Stimulated activated CD8-positive, alpha-beta memory T cell treated with anti-CD3 and anti-CD28 coated beads, Interleukin-12 subunit alpha, Interleukin-12 subunit beta, amount 100 ng/mL, for 4 hours (primary cell): ENCODE results near the gene POLR2E.
"Not testable (repeated sequence)": the region's sequence is repeated elsewhere in the genome, so short reads cannot be mapped to it uniquely, and the experiment has no call there.

ENCODE experiments used
- DNase-seq: peaks from one replicate; pipeline ENCODE4 v3.0.0-alpha.2; 2020; ENCODE audit warnings: low read depth

POLR2E gene

DNA sequence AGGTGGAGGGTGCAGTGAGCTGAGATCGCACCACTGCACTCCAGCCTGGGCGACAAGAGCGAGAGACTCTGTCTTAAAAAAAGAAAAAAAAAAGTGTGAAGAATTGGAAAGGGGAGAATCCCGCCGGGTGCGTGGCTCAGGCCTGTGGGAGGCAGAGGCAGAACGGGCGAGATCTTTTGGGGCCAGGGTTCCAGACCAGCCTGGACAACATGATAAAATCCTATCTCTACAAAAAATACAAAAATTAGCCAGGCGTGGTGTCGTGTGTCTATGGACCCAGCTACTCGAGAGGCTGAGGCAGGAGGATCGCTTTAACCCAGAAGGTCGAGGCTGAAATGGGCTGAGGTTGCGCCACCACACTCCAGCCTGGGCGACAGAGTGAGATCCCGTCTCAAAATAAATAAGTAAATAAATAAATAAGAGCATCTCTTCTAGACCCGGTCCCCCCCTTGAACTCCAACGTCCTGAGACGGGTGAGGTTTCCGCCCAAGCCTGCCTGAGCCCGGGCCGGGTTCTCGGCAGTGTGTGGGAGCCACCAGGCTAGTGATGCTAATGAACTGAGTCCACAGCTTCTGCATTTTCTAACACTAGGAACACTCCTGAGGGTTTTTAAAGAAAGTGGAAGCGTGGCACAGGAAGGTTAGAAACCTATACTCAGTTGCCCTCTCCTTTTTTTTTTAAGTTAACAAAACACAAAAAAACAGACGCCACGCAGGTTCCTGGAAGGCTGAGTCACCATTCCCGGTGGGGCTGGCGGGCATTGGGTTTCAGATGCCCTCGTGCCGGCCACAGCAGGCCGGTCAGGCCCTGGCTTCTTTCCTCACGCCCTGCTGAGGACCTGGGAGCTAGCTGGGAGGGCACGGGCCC is 30.7 kb upstream of the POLR2E start:
- DNase-seq: no peak

DNA sequence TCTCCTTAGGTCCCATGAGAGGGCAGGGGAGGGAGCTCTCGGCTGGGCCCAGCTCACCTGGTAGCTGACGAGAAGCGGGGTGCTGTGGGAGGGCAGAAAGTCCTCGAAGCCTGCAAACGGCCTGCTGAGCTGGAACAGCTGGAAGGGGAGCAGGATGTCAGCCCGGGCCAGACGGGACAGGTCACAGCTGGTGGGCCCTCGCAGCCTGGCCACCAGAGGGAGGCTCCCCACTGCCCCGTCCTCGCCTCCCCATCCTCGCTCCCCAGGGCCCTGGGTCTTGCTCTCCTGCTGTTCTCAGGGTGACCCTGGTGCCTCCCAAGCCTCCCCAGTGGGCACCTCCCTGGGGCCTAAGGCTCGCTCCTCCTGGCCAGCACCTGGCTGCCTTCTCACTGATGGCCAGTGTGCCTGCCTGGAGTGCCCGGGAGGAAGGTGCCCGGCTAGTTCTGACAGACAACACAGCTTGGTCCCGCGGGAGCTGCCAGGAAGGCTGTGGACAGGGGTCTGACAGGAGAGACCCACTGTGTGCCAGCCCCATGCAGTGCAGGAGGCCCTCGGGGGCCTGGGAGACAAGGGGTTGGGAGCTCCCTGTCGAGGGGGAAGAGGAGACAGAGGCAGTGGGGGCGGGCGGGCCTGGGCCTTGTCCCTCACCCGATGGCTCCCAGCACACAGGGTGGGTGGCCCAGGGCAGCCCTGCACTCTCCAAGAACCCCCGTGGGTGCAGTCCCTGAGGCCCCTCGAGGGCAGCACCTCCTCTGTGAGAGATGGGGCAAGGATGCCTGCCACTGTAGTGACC is 28.9 kb upstream of the POLR2E start:
- DNase-seq: no peak

DNA sequence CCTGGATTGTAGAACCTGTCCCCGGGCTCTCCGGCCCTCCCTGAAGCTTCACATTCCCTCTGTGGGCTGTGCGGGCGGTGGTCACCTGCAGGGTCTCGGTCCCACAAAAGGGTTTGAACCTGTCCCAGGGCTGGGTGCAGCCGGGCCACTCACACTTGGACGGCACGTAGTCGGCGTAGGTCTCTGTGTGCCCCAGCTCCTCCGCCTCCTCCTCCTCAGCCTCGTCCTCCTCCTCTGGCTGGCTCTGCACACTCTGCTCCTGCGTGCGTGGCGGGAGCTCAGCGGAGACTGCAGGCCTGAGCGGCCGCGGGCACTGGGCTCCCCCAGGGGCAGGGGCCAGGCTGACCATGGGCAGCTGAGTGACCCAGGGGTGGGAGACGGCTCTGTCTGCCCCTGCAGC is 28.2 kb upstream of the POLR2E start:
- DNase-seq: no peak

DNA sequence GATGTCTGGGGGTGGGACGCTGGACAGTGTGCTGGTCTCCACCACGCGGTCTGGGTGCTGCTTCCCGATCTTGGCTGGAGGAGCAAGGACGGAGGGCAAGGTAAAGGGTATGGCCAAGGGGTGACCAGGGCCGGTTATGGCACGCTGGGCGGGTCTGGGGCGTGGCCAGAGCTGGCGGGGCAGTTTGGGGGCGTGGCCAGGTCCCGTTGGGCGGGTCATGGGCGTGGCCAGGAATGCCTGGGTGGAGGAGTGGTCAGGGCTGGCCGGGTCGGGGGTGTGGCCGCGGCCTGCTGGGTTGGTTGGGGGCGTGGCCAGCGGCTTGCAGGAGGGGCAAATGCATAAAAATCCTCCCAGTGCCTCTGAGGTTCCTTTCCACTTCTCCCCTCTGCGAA is 27.8 kb upstream of the POLR2E start:
- no peak for DNase-seq

DNA sequence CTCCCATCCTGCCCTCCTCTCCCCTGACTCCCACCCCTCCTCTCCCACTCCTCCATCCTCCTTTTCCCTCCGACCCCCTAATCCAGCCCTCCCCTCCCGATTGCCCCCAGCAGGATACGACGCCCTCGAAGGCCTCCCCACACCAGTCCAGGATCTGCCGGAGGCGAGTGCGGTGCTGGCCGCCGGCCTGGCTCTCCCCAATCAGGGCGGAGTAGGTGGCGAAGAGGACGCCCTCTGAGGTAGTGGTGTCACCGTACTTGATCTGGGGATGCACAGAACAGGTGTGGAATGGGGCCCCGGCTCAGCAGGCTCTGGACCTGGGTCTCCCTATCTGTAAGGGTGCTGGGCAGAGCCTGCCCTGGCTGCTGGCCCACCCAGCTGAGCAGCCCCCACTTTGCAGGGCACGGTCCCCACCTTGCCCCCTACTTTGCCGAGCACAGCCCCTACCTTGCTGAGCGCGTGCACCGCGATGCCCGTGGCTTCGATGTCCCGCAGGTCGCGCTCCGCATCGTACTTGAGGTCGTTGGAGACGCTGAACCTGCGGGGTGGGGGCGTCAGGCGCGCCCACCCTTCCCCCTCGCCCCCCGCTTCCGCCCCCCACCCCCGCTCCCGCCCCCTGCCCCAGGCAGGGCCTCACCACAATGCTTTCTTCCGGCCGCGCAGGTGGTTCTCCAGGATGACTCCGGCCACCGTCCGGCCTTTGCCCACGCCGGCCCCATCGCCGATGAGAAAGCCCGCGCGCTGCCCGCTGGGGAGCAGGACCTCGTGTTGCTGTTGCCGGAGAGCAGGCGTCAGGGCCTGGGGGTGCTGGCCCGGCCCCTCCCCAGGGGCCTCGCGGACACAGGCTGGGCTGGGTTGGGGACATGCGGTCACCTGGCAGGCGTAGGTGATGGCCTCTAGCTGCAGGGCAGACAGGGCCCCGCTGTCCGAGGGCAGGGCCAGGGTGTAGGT is 27.1 kb upstream of the POLR2E start:
- DNase-seq: no peak

DNA sequence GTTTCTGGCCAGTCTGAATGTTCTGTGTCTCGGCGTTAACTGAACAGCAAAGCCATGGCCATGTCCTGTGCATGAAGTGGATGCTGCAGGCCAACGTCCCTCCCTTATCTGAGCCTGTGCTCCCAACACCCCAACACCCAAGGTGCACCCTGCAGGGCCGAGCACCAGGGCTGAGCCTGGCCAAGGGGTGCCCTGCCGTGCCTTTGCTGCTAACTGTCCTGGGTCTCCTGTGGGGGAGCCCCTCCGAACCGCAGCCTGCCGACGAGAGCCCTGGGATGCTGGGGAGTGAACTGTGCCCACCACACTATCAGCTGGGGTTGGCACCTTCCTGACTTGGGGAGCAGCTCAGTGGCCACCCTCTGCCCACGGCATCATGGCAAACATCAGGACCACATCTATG is 26.2 kb upstream of the POLR2E start:
- DNase-seq: no peak

DNA sequence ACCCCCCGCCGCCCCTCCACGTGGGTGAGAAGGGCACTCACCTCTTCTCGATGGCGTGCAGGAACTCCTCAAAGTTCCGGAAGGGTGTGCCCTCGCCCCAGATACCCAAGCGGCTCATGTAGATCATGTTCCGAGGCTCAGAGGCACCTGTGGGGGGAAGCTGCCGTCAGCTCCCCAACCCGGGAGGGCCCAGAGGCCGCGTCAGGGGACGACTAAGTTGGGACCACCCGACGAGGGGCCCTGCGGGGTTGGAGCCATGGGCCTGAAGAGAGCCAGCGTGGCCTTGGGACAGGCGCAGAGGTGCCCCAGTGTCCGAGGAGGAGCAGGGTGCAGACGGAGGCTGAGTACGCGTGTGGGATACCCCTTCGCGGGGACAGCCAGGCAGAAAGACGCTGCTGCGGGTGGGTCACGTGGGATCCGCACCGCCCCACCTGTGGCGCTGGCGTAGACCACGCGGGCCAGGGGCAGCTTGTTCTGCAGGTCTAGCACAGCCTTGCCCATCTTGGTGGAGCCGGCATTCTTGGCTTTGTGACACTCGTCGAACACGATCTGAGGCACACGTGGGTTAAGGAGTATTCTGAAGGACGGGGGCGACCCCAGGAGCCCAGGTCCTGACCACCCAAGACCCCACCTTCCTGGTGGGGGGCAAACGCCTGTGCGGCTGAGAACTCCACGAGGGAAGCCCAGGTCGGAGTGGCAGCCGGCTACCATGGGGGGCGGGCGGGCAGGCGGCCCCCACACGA is 24.5 kb upstream of the POLR2E start:
- DNase-seq: no peak

DNA sequence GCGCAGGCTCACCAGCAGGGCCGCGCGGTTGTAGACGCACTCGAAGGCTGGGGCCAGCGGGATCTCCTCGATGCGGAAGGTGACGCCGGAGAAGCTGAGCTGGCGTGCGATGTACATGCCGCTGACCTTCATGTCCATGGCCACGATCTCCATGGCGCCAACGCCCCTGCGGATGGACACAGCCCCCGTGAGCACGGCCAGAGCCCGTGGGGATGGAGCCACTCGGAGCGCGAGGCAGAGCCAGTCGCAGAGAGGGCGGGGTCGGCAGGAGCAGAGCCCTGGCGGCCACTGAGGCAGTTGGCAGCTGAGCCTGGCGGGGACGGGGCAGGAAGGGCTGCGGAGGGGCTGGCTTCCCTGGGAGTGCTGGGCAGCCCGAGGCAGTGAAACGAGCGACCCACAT is 23.8 kb upstream of the POLR2E start:
- DNase-seq: no peak

DNA sequence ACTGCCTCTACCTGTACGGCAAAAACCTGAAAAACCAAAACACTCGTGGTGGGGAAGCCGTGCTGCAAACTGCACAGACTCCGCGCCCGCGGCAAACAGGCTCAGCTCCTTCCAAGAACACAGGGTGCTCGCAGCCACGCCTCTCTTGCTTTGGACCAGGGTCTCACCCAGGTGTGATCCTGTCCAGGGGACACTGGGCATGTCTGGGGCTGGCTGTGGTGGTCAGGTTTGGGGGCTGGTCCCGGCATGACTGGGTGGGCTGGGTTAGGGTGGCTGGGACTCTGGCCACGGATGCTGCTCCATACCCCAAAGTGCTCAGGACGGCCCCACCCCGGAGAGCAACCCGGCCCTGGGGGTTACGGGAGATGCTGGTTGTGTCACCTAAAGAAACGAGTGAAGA is 22.5 kb upstream of the POLR2E start:
- no peak for DNase-seq

DNA sequence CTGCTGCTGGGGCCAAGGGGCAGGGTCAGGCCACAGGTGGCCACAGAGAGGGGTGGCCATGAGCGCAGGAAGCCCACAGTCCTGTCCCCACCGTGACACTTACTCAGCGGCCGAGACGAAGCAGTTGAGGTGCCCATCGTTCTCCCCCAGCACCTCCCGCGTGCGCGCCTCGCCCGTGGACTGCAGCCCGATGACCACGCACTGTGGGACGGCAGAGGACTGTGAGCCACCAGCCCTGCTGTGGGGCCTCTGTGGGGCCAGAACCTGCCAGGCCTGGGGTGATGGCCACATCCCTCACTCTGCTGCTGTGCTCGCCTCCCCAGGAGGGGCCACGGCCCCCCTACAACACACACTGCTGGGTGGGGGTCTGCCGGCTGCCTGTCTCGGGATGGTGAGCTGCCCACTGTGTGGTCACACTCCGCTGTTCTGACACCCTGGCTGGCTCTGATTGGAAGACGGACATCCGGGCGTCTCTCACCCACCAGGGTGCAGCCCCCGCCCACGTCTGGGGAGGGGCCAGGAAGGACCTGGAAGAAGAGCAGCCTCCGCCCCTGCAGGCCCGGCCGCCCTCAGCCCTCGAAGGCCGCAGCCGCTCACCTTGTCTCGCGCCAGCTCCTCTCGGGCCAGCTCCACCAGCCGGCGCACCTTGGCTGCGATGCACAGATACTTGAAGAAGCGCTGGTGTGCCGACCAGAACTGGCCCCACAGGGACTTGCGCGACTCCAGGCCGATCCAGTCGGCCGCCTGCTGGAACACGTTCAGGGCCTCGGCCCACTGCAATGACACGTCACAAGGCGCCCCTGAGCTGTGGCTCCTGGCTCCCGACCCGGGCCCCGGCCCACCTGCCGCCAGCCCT is 21.8 kb upstream of the POLR2E start:
- no peak for DNase-seq

DNA sequence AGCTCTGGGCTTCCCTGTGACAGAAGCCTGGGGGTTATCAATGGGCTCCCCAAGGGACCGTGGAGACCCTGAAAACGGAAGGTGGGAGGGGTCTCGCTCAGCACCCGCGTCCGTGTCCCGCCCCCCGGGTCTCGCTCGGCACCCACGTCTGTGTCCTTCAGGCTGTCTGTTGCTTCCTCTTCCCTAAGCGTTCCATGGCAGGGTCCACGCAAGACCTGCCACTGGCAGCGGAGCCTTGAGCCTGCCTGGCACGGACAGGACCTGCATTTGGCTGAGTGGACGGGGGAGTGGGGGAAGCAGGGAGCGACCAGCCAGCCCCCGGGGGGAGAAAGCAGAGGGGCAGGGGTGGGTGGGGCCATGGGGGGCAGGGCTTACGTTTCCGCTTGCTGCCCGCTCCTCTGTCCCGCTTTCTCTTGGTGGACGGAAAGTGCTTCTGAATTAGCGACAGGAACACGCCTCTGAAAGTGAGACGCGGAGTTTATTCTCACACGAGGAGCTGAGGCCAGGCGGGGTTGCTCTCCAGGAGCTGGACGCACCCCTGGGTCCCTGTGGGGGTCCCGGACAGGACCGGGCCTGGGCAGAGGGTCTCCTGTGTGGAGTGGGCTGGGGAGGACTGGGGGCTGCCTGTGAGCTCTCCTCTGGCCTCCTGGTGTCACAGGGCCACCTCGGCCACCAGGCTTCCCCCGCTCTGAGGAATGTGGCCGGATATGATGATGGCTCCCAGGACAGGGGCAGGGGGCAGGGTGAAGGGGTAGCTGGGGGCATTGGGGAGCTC is 20.7 kb upstream of the POLR2E start:
- no peak for DNase-seq

DNA sequence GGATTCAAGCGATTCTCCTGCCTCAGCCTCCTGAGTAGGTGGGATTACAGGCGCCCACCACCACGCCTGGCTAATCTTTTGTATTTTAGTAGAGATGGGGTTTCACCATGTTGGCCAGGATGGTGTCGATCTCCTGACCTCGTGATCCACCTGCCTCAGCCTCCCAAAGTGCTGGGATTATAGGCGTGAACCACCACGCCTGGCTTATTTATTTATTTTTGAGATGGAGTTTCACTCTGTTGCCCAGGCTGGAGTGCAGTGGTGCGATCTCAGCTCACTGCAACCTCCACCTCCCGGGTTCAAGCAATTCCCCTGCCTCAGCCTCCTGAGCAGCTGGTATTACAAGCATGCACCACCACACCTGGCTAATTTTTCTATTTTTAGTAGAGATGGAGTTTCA is 19.6 kb upstream of the POLR2E start:
- not testable (repeated sequence) for DNase-seq

DNA sequence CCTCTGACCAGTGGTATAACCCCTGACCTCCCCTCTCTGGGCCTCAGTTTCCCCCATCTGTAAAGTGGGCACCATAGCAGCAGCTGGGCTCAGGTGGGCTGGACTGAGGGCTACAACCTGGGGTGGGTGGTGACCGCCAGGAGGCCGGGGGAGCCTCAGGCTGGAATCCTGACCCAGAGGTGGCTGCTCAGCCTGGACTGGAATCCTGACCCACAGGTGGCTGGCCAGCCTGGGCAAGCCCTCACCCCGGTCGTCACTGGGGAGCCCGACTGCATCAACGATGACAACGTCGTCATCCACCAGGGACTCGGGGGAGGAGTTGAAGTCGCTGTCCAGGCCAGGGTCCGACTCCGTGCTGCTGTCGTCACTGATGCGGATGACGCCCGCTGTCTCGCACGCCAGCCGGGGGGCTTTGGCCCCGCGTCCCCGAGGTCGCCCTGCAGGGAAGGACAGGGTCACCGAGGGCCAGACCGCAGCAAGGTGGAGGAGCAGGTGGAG is 18.9 kb upstream of the POLR2E start:
- DNase-seq: no peak

DNA sequence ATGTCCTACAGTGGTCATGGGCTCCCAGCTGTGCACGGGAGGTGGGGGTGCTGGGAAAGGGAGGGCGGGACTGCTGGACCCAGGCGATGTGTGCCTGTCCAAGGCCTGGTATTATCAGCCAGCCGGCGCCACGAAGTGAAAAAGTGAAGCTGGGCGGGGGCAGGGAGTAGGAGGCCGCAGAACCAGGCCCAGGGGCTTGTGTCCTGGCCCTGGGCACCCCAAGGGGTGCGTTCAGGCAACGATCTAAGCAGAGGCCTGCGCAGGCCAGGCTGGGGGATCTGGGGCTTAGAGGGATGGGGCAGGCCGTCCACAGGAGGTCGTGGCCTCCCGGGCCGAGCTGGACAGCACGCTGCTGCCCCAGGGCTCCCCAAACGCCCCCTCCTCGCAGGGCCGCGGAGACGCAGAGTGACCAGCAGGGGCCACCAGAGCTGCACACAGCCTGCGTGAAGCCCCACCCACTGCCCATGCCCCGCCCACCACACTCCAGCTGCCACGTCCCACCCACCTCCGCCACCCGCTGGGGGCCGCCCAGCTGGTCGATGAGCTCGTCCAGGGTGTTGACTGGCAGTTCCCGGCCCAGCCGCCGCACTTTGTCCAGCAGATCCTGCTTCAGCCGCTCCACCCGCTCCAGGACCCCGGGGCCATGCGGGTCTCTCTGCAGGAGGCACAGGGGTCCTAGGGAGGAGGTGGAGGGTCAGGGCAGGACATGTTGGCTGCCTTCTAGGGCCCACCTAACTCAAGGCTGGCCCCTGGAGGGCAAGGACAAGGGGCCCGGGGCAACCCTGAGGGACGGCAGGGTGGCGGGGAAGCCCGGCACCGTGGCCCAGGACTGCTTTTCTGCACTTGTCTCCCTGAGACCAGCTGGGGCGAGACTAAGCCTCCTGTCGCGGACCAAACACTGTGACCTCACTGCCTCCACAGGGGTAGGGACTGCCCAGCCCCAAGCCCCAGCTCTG is 18.1 kb upstream of the POLR2E start:
- peak; percentile 71 for DNase-seq

DNA sequence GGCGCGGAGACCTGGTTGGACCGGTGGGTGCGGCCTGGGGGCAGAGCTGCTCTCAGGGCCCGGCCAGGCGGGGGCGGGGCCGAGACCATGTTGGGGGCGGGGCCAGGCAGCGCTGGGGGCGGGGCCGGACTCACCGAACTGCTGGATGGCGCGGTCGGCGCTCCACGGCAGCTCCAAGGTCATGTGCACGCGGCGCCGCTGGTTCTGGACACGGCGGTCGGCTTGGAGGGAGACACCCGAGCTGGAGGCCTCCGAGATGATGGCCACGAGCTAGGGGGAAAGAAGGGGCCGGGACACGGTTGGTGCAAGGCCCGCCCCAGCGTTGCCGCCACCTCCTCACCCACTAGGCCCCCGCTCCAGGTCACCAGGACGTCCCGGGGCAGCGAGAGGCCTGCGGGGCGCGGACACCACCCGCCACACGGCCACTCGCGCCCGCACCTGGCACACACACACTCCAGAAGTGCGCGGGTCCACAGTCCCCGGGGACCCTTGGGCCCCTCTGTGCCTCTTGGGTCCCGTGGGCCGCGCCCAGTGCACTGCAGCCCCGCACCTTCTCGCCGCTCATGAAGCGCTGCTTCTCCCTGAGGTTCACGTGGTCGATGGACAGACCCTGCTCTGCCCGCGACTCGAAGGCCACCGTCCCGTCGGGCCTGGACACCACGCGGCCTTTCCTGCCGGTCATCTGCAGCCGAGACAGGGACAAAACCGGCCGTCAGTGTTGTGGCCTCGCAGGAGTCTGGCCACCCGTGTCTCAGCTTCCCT is 17.3 kb upstream of the POLR2E start:
- no peak for DNase-seq

DNA sequence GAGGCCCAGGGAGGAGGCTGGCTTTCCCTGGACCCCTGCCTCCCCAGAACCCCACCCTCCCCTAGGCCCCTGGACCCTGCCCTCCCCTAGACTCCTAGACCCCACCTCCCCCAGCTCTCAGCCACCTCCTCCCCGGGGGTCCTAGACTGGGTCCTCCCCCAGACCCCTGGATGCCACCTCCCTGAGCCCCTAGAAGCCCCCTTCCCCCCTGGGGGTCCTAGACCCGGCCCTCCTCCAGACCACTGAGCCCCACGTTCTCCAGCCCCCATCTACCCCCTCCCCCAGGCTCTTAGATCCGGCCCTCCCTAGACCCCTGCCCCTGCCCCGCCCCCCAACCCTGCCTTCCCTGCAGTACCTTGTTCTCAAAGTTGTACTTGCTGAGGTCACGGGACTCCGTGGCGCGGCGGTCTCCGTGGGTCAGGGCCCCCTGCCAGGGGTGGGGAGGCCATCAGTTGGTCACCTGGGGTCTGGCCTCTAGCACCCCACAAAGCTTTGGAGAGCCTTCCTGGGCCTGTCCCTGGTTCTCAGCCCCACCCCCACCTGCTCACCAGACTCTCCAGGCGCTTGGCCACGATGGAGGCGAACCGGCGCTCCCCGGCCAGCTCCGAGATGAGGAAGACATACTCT is 16.6 kb upstream of the POLR2E start:
- no peak for DNase-seq
